HG03558 (cell line): ENCODE results near the gene TP53BP2.

Experiments used
- ATAC-seq: cut with Tn5 transposase; IDR thresholded peaks from one replicate; pipeline ENCODE4 v1.9.1; 2021; ENCODE audit warnings: moderate number of reproducible peaks; ENCODE audit not compliant: unreplicated experiment; ENCODE audit errors: extremely low read depth

Gene TP53BP2

DNA sequence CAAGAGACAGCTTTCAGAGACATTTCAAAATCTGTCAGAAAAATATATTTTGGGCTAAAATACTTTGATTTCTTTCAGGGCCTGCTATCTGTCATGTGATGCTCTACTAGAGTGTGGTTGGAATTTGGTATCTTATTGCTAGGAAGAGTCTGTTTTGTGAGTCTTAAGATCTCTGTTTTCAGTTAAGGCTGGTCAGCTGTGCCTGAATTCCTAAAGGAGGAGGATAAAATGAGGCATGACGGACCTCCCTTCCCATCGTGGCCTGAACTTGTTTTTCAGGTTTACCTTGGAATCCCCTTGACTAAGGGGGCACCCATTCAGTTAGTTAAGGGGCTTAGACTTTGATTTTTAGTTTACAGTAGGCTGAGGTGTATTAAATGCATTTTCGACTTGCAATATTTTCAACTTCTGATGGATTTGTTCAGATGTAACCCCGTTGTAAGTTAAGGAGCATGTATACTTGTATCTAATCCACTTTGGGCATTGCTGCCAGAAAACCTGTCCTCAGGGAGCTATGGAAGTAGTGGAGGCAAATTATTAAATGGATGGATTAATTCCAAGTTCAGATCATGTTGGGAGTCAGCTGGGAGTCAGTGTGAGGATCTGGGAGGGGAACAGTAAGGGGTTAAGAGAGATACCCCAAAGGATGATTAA is 115.1 kb downstream of the TP53BP2 start:
- ATAC-seq = no peak

DNA sequence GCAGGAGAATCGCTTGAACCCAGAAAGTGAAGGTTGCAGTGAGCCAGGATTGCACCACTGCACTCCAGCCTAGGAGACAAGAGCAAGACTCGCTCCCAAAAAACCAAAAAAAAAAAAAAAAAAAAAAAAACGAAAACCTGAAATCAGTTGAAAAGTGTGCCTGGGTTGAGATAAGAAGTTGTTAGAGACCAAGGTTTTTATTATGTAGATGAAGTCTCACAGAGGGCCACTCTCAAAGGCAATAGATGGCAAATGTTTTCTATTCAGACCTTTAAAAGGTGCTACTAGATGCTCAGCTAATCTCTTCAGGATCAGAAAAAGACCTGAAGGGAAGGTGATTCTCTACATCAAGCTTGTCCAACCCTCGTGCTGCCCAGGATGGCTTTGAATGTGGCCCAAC is 115.8 kb downstream of the TP53BP2 start:
- no peak for ATAC-seq
